ENCODE results near the gene IFIT5.
"Not testable (repeated sequence)": the region's sequence is repeated elsewhere in the genome, so short reads cannot be mapped to it uniquely, and the experiment has no call there.

Gene IFIT5

DNA sequence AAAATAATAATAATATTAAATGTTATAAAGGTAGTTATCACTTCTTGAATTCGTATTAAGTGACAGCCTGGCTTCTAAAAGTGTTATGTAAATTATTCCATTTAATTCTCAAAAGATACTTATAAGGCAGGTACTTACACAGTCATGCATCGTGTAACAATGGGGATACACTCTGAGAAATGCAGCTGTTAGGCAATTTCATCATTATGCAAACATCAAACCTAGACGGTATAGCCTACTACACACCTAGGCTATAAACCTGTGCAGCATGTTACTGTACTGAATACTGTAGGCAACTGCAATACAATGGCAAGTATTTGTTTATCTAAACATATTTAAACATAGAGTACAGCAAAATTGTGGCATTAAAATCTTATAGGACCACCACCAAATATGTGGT lies 20.5 kb upstream of the IFIT5 start:
- DNase-seq, result no peak

DNA sequence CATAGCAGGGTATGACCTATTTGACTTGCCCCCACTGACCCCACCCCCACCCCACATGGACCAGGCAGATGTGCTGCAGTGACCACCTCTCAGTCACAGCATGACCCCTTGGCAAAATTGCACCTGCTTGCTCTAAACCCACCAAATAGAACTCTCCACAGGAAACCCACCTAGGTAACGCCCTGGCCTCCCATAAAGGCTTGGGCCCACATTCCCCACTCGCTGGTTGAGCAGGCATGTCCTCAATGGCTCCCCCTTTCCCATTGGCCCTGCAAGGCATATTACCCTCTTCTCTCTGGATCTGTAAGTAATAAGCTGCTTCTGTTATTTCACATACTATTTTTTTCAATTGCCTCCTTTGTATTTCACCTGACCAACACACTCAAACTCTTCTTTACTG lies 19.2 kb upstream of the IFIT5 start:
- DNase-seq, result no peak

DNA sequence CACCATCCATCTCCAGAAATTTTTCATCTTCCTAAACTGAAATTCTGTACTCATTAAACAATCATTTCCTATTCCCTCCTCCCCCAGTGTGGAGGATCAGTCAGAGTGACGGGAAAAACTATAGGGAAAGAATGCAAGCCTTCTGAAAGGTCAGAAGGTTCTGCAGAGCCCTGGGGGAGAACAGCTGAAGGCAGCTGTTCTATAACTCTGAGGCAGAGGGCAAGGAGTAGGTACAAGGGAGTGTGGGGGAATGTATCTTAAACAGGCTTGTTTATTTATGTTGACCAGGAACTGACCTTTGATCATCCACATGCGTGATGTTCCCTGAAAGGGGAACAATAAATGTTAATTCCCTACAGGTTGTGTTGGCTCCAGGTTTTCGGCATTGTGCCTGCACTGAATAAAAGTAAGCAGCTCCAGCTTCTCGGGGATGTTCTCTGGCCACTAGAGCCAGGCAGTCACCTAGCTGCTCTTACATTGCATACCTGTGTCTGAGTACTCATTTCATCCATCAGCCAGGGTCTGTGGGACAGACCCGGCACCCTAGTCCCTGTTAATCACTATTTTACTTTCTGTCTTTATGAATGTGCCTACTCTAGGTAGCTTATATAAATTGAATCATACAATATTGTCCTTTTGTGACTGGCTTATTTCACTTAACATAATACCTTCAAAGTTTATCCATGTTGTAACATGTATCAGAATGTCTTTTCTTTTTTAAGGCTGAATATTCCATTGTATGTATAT lies 16.2 kb upstream of the IFIT5 start:
- DNase-seq, result no peak

DNA sequence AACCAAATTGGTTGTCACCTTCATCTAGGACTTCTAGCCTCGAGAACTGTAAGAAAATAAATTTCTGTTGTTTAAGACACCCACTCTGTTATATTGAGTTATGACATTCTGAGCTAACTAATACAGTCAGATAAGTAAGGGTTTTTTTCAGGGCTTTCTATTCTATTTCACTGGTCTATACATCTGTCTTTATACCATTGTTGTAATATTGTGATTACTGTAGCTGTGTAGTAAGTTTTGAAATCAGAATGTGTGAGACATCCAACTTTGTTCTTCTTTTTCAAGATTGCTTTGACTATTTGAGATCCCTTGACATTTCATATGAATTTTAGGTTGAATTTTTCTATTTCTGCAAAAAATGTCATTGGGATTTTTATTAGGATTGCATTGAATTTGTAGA lies 14.4 kb upstream of the IFIT5 start:
- DNase-seq, result no peak

DNA sequence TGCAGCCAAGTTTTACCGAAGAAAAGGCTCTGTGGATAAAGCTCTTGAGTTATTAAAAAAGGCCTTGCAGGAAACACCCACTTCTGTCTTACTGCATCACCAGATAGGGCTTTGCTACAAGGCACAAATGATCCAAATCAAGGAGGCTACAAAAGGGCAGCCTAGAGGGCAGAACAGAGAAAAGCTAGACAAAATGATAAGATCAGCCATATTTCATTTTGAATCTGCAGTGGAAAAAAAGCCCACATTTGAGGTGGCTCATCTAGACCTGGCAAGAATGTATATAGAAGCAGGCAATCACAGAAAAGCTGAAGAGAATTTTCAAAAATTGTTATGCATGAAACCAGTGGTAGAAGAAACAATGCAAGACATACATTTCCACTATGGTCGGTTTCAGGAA lies 11.3 kb upstream of the IFIT5 start:
- no peak for DNase-seq

DNA sequence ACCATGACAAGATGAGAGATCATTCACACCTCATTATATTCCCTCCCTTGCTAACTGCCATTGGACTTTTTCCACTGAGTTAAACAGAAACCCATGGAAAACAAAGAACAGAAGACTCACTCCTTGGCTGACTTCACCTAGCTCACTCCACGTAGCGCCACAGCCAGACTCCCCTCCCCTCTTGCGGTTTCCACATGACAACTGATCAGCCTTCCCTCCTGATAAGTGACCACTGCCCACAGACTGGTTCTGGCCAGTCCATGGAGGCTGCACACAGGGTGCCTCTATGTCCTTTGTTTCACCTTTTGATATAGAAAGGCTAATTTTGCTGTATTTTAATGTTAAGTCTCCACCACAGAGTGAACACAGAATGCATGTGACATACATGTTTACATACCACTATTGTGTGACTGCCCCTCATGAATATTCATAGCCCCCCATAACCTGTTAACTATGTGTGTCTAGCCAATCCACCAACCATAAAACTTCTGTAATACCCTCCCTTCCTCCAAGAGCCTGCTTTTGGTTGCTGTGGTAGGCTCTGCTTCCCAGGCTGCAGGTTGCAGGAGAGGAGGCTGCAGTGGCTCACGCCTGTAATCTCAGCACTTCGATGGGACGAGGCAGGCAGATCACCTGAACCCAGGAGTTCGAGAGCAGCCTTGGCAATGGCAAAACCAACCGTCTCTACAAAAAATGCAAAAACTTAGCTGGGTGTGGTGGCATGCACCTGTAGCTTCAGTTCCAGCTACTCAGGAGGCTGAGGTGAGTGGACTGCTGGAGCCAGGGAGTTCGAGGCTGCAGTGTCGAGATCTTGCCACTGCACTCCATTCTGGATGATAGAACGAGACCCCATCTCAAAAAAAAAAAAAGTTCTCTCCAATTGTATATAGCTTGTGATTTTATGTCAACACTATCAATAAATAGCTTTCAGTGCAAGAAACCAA lies 10.0 kb upstream of the IFIT5 start:
- no peak for DNase-seq

DNA sequence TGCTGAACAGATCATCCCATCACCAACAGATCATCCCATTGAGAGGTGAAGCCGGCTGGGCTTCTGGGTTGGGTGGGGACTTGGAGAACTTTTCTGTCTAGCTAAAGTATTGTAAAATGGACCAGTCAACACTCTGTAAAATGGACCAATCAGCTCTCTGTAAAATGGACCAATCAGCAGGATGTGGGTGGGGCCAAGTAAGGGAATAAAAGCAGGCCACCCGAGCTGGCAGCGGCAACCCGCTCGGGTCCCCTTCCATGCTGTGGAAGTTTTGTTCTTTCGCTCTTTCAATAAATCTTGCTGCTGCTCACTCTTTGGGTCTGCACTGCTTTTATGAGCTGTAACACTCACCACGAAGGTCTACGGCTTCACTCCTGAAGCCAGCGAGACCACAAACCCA lies 8.2 kb upstream of the IFIT5 start:
- DNase-seq, result not testable (repeated sequence)

DNA sequence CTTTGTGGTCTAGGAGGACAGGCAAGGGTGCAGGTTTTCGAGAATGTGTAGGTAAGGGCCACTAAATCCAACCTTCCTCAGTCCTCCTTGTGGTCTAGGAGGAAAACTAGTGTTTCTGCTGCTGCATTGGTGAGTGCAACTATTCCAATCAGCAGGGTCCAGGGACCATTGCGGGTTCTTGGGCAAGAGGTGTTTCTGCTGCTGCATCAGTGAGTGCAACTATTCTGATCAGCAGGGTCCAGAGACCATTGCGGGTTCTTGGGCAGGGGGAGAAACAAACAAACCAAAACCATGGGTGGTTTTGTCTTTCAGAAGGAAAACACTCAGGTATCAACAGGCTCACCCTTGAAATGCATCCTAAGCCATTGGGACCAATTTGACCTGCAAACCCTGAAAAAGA lies 6.6 kb upstream of the IFIT5 start:
- not testable (repeated sequence) for DNase-seq

DNA sequence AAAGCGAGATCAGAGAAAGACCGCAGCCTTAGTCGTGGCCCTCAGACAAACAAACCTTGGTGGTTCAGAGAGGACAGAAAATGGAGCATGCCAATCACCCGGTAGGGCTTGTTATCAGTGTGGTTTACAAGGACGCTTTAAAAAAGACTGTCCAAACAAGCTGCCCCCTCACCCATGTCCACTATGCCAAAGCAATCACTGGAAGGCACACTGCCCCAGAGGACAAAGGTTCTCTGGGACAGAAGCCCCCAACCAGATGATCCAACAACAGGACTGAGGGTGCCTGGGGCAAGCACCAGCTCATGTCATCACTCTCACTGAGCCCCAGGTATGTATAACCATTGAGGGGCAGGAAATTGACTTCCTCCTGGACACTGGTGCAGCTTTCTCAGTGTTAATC lies 5.1 kb upstream of the IFIT5 start:
- DNase-seq, result not testable (repeated sequence)

DNA sequence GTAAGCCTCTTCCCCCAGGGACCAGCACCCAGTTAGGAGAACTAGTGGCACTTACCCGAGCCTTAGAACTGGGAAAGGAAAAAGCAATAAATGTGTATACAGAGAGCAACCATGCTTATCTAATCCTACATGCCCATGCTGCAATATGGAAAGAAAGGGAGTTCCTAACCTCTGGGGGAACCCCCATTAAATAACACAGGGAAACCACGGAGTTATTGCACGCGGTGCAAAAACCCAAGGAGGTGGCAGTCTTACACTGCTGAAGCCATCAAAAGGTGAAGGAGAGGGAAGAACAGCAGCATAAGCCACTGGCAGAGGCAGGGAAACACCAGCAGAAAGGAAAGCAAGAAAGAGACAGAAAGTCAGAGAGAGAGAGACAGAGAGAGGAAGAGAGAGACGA lies 3.8 kb upstream of the IFIT5 start:
- not testable (repeated sequence) for DNase-seq

DNA sequence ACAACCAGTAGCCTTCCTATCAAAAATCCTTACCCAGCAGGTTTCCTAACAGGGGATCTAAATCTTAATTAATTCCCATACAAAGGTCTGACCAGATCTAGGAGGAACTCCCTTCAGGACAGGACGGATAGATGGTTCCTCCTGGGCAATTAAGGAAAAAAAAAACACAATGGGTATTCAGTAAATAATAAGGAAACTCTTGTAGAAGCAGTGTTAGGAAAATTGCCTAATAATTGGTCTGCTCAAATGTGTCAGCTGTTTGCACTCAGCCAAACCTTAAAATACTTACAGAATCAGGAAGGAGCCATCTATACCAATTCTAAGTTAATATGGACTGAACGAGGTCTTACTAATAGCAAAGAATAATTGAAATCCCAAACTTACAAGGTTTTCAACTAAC lies 3.2 kb upstream of the IFIT5 start:
- DNase-seq, result not testable (repeated sequence)

DNA sequence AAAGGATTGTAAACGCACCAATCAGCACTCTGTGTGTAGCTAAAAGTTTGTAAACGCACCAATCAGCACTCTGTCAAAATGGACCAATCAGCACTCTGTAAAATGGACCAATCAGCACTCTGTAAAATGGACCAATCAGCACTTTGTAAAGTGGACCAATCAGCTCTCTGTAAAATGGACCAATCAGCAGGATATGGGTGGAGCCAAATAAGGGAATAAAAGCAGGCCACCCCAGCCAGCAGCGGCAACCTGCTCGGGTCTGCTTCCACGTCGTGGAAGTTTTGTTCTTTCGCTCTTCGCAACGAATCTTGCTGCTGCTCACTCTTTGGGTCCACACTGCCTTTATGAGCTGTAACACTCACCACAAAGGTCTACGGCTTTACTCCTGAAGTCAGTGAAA lies 2.1 kb upstream of the IFIT5 start:
- peak in 2 of 4 experiments; percentile 1 to 6 for DNase-seq

DNA sequence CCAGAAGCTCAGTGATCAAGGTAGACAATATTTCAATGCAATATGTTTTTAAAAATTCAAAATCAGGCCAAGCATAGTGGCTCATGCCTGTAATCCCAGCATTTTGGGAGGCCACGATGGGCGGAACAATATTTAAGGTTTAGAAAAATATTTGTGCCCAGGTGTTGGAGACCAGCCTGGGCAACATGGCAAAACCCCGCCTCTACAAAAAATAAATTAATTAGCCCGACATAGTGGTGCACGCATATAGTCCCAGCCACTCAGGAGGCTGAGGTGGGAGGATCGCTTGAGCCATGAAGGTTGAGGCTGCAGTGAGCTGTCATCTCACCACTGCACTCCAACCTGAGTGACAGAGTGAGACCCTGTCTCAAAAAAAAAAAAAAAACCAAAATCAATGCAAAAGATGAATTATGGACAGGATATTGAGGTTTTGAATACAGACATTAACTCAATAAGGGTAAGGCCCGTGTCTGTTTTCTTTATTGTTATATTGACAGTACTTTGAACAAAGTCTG lies 913 bp upstream of the IFIT5 start:
- no peak for DNase-seq

DNA sequence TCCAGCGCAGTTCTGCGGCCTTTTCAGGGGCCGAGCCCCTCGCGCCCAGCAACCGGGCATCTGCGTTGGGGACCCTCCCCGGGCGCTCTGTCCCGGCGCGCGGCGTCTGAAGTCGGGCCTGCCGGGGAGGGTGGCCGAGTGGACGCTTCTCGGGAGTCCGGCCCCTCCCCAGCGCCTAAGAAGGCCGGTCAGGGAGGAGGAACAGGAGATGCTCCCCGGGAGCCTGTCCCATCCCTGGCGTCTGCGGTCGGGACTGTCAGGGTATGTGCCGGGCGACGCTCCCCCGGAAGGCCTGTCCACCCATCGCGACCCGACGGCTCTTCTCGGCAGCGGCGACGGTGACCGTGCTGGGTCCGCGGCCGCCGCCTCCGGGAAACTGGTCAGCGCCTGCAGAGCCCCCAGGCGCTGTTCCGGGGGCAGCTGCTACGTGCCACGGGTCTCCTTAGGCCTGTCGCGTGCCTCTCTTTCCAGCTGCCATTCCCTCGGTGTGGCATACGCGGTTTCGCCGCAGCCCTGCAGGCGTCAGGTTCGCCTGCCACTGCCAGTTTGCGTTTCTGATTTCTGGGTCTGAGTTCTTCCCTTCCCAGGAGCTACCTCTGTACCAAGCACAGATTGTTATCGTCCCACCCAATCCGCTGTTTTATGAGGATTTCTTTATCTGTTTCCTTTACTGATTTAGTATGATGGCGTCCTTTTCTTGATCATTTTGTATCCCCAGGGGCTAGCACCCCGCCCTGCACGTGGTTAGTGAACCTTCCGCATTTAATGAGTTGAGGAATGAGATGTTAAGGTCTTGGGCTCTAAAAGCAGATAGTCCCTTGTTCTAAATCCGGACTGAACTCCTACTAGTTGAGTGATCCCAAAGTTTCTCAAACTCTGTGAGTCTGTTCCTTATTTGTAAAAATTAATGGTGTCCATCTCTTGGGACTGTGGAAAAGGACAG lies 782 bp downstream of the IFIT5 start:
- DNase-seq, result peak in 3 of 4 experiments; percentile 18 to 34 (median 21)

DNA sequence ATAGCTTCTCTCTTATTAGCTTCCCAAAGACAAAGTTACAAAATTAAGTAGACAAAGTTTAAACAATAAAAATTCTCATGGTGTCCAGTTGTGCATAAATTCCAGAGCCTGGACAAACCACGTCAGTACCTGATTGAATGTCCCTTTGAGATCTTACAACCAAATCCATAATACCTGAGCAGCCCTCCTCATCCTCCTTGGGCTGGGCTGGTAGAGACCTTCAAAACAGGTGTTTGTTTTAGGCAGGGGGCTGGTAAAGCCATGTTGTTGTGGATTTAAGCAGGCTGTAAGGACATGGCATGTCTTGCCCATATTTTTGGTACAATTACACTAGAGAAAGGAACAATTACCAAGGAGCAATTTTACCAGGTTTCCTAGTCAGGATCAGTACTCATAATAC lies 2.1 kb downstream of the IFIT5 start:
- no peak for DNase-seq

DNA sequence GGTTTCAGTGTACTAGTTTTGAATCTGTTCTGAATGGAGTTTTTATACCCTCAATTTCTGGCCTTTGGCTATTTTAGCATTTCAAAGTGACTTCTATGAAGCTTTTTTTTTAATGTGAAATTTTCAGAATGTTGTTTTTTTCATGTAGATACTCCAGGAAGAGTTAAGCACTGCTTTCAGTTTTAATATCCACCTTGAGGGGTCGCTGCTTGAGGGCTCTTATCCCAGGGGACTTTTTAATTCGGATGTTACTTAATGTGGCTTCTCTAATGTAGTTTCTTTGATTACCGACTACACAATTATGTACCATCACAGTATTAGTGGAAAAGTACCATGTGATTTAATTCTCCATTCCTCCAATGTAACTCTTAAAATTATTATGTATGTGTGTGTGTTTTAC lies 5.2 kb downstream of the IFIT5 start:
- DNase-seq, result no peak

DNA sequence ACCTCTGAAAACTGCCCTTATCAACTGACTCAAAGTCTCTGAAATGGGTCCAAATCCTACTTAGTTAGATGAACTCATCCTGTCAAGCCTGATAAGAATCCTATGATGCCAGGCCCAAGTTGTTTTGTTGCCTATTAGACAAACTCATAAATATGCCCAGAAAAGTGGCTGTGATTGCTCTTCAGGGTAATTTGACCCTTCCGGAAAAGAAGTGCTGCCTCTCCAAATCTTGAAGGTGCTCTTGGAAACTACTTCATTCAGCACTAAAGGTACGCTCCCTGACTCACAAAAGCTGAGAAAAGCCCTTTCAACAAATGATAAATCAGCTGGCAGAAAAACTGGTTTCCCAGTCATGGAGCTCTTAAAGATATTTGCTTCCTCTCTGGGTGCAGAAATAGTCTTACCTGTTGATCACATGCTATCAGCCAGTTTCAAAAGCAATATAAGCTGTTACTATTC lies 6.7 kb downstream of the IFIT5 start:
- no peak for DNase-seq

DNA sequence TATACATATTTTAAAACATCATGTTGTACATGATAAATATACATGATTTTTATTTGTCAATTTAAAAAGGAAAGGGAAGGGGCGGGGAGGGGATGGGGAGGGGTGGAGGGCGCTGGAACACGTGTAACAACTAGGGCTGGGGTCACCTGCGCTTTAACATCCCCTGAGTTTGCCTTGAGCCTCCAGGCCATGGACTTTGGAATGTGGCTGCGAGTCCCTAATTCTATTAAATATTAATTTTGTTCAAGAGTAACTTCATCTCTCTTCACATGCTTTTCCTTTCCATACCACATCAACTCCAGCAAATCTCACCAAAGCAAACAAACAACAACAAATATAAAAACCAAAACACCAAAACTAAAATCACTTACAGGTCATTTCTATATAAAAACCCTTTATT lies 10.6 kb downstream of the IFIT5 start:
- no peak for DNase-seq

DNA sequence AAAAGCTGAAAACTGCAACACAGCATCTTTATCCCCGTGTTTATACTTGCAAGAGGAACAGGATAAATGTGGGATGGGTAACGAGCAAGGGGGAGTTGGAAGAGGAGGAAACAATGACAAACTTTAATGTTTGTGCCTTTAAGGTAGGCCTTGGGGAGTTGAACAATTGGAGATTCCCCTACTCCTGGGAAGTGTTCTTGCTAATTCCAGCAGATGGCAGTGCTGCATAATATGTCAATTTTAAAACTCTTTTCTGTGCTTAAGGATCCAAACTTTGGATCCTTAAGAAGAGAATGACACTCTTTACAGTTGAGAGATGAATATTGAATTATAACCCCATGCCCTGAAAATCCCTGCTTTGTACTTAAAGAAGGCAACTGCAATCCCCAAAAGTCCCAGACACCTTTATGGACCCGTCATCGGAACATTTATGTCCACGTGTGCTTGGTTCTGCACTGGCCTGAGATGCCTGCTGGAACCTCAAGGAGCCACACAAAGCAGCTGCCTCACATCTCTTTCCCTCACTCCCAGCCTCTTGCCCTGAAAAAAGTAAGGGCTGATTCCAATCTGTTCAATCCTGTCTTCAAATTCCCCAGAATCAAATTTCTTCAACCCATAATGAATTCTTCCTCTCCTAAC lies 12.0 kb downstream of the IFIT5 start:
- DNase-seq, result no peak

DNA sequence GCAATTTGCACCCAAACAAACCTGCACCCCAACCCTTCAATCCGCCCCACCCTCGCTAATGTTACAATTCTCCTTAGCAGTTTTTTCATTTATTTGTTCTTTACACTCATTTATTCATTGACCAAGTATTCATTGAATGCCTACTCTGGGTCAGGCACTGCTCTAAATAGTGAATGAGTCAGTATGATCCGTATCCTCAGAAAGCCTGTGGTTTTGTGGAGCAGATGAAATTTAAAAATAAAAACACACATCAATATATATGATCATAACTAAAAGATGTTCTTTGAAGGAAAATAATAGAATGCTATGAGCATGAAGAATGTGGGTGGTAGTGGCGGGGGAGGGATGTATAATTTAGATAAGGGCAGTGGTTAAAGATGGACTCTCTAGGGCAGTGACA lies 13.3 kb downstream of the IFIT5 start:
- no peak for DNase-seq

DNA sequence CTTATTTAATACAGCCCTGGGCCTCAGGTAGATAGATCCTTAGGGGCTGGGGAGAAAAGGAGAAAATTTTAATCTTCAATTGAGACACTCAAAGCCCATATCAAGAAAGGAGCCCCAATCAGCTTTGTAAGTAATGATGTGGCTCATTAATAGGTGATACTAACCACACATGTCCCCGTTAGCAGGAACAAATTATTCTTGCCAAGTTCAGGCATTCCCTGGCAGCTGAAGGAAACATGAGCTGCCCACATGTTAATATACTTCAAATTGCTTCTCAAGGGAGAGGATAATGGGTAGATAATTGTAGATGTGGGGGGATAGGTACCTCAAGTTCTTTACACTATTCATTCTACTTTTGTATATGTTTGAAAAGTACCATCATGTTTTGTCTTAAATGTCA lies 14.5 kb downstream of the IFIT5 start:
- no peak for DNase-seq

DNA sequence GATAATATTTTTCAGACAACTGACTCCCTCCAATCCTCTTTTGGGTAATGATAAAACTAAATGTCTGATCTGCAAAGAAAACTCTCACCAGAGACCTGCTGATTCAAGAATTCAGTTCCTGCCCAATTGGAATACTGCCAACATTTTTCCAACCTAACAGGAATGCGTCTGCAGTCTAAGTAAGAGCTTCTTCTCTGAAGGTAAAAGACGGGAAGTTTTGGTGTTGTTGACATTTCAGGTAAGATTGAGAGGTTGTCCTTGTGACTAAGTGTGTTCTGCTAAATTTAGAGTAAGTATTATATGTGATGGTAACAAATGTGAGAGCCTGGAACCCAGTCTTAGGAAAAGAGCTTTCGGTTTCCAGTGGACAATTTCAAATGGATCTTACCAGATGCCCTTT lies 17.6 kb downstream of the IFIT5 start:
- no peak for DNase-seq

Measured in activated CD4-positive, CD25-positive, alpha-beta regulatory T cell (primary cell).